HG03354 (cell line): ENCODE measurements around the gene CCDC186.
"Not testable (repeated sequence)": the region's sequence is repeated elsewhere in the genome, so short reads cannot be mapped to it uniquely, and the experiment has no call there.

ENCODE experiments used
- ATAC-seq: cut with Tn5 transposase; IDR thresholded peaks from one replicate; pipeline ENCODE4 v1.9.1; 2021; ENCODE audit warnings: mild to moderate bottlenecking; ENCODE audit not compliant: unreplicated experiment, poor library complexity, severe bottlenecking

CCDC186 gene

GRCh38 chr10:114175667-114176066, 1.7 kb upstream of the CCDC186 start:
- ATAC-seq: no peak

DNA sequence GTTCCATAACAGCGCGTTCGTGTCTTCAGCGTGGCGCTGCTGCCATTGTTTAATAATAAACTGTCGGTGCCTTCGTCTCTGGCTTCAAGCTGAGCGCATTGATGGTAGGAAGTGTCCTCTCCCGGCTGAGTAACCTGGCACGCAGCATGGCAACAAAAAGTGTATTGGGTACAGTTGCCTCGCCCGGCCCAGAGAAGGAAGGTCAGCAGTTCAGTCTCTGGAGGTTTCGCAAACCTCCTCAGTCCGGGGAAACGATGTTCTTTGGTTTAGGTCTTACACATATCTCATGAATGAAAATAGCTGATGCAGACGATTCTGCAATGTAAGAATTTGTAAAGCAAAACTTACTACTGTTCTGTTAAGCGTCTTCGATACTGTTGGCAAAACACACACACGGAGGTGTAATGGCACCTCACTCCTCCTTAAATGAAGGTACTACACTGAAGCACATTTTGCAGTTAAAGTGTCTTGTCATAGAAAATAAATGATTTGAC, 739 bp upstream of the CCDC186 start:
- peak; percentile 9 for ATAC-seq

GRCh38 chr10:114173603-114173920, 441 bp downstream of the CCDC186 start:
- ATAC-seq: peak; percentile 1

DNA sequence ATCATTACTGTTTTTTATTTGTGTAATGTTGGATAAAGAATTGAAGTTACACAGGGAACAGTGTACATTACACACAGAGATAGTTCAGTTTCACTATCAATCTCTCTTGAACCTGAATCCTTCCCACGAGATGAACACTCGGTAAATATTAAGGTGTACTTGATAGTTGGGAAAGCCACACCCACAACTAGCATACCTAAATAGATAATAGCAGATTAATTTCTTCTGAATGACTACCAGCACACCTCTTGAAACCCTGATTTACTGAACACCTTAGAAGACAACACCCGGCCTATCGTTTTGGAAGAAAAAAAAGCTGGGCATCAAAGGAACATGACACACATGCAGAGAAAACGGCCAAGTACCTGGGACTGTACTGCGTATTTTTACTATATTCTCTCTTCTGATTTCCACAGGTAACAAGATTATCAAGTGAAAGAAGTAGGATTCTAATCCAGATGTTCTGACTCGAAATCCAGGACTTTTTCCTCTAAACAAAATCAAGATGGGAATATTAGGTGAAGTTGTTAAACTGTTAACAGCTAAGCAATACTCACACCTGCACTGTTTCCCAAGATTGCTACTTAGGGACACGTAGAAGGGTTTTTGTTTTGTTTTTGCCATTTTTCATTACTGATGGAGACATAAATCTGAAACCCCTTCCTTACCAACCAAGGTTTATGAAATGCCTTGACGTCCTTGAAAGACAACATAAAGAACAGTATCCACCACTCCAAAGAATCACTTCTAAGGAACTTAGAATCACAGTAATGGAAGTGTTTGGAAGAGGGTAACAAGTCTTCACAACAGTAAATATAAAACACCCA, 1.0 kb downstream of the CCDC186 start:
- ATAC-seq: no peak

GRCh38 chr10:114172216-114172615, 1.8 kb downstream of the CCDC186 start:
- ATAC-seq: no peak

DNA sequence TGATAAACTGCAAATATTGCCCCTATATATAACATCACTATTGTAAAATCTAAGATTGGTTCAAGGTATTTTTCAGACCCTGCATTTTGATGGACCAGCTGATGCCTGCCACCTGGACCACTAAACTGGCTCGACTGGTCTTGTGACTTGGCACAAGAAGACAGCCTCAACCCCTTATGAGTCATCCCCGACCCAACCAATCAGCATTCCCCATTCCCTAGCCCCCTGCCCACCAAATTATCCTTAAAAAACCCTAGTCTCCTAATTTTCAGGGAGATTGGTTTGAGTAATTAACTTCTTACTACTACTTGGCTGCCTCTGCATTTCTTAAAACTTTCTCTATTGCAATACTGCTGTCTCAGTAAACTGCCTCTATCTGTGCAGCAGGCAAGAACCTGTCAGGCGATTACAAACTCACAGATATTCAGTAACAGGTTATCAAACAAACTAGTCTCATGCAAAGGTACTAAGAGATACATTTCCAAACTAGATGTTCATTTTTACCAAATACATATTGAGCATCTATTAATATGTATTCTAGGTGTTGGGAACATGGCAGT, 5.5 kb downstream of the CCDC186 start:
- no peak for ATAC-seq

DNA sequence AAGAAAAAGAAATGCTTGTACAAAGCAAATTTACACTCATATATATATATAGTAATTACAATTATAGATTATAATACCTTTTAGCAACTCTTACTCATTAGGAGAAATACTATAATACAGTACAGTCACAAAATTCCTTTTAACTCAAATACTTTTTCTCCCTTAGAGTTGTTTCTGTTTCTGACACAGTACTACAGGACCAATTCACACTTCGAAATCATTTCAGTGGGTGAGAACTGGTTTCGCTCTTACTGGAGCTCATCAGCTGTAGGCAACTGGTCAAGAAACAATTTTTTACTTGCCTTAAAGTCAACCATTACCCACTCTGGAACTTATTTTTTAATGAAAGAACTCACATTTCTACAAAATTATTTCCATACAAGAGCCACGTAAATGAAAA, 6.0 kb downstream of the CCDC186 start:
- no peak for ATAC-seq

GRCh38 chr10:114166494-114166893, 7.5 kb downstream of the CCDC186 start:
- no peak for ATAC-seq

DNA sequence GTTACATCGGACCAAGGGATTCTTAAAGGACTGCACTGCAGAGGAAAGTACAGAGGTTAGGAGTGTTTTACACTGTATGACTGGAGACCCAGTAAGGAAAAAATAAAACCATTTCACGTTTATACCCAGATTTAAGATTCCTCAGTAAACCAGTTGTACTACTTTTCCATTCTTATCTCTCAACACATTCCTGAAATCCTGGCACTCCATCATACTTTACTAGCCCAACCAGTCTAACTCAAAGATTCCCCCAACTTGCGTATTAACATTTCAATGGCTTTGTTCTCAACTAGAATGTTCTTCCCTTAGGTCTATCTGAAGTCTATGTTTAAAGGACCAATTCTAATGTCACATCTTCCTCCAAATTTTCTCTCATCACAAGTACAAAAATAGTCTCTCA, 8.0 kb downstream of the CCDC186 start:
- no peak for ATAC-seq

GRCh38 chr10:114163062-114163461, 10.9 kb downstream of the CCDC186 start:
- no peak for ATAC-seq

DNA sequence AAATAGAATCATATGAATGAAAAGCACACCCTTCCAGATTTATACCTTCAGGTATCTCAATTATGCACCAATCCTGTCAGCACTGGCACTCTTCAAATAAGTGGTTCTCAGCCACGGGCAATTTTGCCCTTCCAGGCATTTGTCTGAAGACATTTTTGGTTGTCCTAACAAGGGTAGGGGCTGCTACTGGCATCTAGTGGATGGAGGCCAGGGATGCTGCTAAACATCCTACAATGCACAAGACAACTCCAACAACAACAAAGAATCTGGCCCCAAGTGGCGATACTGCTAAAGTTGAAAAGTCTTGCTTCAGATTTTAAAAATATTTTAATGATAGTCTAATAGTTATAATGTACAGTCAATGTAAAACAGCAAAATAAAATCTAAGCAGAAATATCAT, 16.1 kb downstream of the CCDC186 start:
- ATAC-seq: no peak

DNA sequence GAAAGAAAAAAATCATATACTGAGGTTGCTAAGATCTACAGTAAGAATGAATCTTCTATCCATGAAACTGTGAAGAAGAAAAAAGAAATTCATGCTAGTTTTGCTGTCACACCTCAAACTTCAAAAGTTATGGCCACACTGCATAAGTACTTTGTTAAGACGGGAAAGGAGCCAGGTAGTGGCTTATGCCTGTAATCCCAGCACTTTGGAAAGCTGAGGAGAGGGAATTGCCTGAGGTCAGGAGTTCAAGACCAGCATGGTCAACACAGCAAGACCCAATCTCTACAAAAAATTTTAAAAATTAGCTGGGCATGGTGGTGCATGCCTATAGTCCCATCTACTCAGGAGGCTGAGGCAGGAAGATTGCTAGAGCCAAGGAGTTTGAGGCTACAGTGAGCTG, 22.1 kb downstream of the CCDC186 start:
- no peak for ATAC-seq

GRCh38 chr10:114151486-114151885, 22.5 kb downstream of the CCDC186 start:
- ATAC-seq: no peak

DNA sequence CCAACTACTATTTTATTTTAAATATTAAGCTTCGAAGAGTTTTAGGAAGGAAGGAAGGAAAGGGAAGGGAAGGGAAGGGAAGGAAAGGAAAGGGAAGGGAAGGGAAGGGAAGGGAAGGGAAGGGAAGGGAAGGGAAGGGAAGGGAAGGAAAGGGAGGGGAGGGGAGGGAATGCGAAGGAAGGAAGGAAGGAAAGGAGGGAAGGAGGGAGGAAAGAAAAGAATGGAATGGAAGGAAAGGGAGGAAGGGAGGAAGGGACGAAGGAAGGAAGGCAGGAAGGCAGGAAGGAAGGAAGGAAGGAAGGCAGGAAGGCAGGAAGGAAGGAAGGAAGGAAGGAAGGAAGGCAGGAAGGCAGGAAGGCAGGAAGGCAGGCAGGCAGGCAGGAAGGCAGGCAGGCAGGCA, 24.5 kb downstream of the CCDC186 start:
- not testable (repeated sequence) for ATAC-seq

- no peak for ATAC-seq
Observed at GRCh38 chr10:114143160-114143559, 30.8 kb downstream of the CCDC186 start.

GRCh38 chr10:114142018-114142417, 32.0 kb downstream of the CCDC186 start:
- ATAC-seq: no peak

GRCh38 chr10:114140827-114141226, 33.2 kb downstream of the CCDC186 start:
- not testable (repeated sequence) for ATAC-seq

GRCh38 chr10:114140036-114140435, 34.0 kb downstream of the CCDC186 start:
- ATAC-seq: no peak

GRCh38 chr10:114138581-114138980, 35.4 kb downstream of the CCDC186 start:
- ATAC-seq: no peak

GRCh38 chr10:114135476-114135875, 38.5 kb downstream of the CCDC186 start:
- no peak for ATAC-seq

- ATAC-seq: peak; percentile 71
Observed at GRCh38 chr10:114131094-114131493, 42.9 kb downstream of the CCDC186 start.
